ENCODE data around the gene PAQR7.

Gene PAQR7

DNA sequence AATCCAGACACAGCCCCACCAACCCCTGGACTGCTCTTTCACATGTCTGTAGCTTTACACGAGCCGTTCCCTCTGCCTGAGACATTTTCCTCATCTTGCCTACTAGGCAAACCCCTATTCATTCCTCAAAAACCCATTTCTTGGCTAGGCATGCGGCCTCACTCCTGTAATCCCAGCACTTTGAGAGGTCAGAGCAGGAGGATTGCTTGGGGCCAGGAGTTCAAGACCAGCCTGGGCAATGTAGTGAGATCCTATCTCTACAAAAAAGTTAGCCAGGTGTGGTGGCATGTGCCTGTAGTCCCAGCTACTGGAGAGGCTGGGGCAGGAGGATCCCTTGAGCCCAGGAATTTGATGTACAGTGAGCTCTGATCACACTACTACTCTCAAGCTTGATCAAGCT is 11.1 kb downstream of the PAQR7 start:
- H2AFZ ChIP-seq (ENCODE audit: low read length) = no peak overlapping the region
- H3K36me3 ChIP-seq (ENCODE audit: insufficient read depth, low read length) = no peaks in the 10 kb centered on the region; the same call in 1 of the 2 replicates
- no peak overlapping the region for H3K4me3 ChIP-seq (ENCODE audit: low read depth, low read length, poor library complexity, severe bottlenecking)
- H3K4me2 ChIP-seq (ENCODE audit: low read length) = no peak overlapping the region
- no peak overlapping the region for H3K9ac ChIP-seq (ENCODE audit: low read length)
- no peaks in the 10 kb centered on the region for H3K27me3 ChIP-seq (ENCODE audit: insufficient read depth, low read length)
- peaks cover 7% of the 10 kb centered on the region for H3K4me1 ChIP-seq (ENCODE audit: insufficient read depth, low read length, severe bottlenecking)
- no peaks in the 10 kb centered on the region for H3F3A ChIP-seq (ENCODE audit: insufficient read depth, low read length)
- no peaks in the 10 kb centered on the region for H4K20me1 ChIP-seq (ENCODE audit: insufficient read depth, low read length)
- no peaks in the 10 kb centered on the region for H3K79me2 ChIP-seq (ENCODE audit: insufficient read depth, low read length)
- TF ChIP-seq, protein P1, sequence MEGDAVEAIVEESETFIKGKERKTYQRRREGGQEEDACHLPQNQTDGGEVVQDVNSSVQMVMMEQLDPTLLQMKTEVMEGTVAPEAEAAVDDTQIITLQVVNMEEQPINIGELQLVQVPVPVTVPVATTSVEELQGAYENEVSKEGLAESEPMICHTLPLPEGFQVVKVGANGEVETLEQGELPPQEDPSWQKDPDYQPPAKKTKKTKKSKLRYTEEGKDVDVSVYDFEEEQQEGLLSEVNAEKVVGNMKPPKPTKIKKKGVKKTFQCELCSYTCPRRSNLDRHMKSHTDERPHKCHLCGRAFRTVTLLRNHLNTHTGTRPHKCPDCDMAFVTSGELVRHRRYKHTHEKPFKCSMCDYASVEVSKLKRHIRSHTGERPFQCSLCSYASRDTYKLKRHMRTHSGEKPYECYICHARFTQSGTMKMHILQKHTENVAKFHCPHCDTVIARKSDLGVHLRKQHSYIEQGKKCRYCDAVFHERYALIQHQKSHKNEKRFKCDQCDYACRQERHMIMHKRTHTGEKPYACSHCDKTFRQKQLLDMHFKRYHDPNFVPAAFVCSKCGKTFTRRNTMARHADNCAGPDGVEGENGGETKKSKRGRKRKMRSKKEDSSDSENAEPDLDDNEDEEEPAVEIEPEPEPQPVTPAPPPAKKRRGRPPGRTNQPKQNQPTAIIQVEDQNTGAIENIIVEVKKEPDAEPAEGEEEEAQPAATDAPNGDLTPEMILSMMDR (IDR thresholded peaks at IDR 0.05; ENCODE audit: low read length) = no peak
- no peak for TF ChIP-seq EZH2 (IDR thresholded peaks at IDR 0.05; ENCODE audit: borderline replicate concordance, low read length)
- H3K9me3 ChIP-seq (ENCODE audit: low read length) = no peaks in the 10 kb centered on the region
- H3K9me2 ChIP-seq (ENCODE audit: low read depth, low read length) = no peaks in the 10 kb centered on the region
- no peak overlapping the region for H3K27ac ChIP-seq (ENCODE audit: low read depth, low read length, poor library complexity, severe bottlenecking)

DNA sequence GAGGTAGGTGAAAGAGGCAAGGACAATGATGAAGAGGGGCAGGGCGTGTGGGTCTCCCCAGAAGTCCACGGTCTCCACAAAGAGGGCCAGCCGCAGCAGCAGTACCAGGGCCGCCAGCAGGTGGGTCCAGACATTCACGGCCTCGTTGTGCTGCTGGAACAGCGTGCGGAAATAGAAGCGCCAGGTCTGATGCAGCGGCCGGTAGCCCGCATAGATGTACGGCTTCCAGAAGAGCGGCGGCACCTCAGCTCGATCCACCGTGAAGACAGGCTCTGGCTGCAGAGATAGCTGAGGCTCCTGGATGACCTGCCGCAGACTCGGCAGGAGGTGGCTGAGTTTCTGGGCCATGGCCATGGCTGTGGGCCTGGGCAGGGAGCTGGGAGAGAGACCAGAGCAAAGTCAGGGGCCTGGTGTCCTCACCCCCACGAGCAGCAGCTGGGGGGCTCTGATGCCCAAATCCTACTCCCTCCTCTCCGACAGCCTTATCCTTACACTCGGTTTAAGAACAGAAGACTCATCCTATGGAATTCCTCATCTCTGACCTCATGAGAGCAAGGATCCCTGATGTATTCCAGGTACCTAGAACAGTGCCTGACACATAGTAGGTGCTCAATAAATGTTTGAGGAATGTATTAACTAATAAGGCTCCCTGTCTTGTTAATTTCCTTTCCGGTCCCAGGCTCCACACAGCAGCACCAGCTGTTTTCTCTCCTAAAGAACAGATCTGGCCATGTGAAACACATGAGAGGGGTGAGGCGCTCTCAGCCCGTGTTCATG is 11.8 kb downstream of the PAQR7 start:
- Histone ChIP-seq H3K4me2 (ENCODE audit: low read length) (no peak overlapping the region), H3K9ac (ENCODE audit: low read length) (no peak overlapping the region), H3K4me1 (ENCODE audit: insufficient read depth, low read length, severe bottlenecking) (peaks cover 7% of the 10 kb centered on the region), H3K9me3 (ENCODE audit: low read length) (no peaks in the 10 kb centered on the region), H3K79me2 (ENCODE audit: insufficient read depth, low read length) (peaks cover 3% of the 10 kb centered on the region; the same call in 1 of the 2 replicates), H4K20me1 (ENCODE audit: insufficient read depth, low read length) (no peaks in the 10 kb centered on the region), H3K27me3 (ENCODE audit: insufficient read depth, low read length) (no peaks in the 10 kb centered on the region), H3F3A (ENCODE audit: insufficient read depth, low read length) (no peaks in the 10 kb centered on the region), H3K27ac (ENCODE audit: low read depth, low read length, poor library complexity, severe bottlenecking) (no peak overlapping the region), H3K9me2 (ENCODE audit: low read depth, low read length) (no peaks in the 10 kb centered on the region), H3K36me3 (ENCODE audit: insufficient read depth, low read length) (no peaks in the 10 kb centered on the region; the same call in 1 of the 2 replicates), H3K4me3 (ENCODE audit: low read depth, low read length, poor library complexity, severe bottlenecking) (no peak overlapping the region), H2AFZ (ENCODE audit: low read length) (no peak overlapping the region)
- TF ChIP-seq, protein P1 (IDR thresholded peaks at IDR 0.05; ENCODE audit: low read length) = no peak
- TF ChIP-seq EZH2 (IDR thresholded peaks at IDR 0.05; ENCODE audit: borderline replicate concordance, low read length) = no peak

DNA sequence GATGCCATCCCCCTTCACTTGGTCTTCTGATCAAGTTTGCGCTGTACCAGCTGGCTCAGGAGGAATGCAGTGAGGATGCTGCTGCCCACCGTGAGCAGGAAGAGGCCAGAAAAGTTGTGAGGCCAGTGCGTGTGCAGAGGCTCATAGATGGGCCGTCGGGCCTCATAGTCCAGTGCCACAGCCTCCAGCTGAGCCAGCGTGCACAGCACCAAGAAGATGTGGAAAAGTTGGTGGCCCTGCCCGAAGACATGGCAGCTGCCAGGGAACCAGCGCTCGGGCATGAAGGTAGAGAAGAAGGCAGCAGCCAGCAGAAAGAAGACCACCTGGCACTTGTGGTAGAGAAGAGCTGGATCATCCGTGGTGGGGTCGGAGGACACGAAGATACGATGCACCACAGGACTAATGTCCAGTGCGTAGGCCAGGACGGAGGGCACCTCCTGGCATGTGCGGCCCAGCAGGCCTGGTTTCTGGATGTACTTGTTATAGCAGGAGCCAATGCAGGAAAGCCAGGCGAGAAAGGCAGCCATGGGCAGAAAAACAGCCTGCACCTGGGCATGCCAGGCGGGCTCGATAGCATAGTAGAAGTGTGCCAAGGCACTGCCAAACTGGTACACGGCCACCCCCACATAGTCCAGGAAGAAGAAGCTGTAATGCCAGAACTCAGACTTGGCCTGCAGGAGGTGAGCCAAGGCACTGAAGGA is 12.6 kb downstream of the PAQR7 start:
- Histone ChIP-seq H4K20me1 (ENCODE audit: insufficient read depth, low read length) (no peaks in the 10 kb centered on the region), H3K27ac (ENCODE audit: low read depth, low read length, poor library complexity, severe bottlenecking) (no peak overlapping the region), H3K79me2 (ENCODE audit: insufficient read depth, low read length) (peaks cover 10% of the 10 kb centered on the region), H3K36me3 (ENCODE audit: insufficient read depth, low read length) (no peaks in the 10 kb centered on the region; the same call in 1 of the 2 replicates), H3K4me3 (ENCODE audit: low read depth, low read length, poor library complexity, severe bottlenecking) (no peak overlapping the region), H3F3A (ENCODE audit: insufficient read depth, low read length) (no peaks in the 10 kb centered on the region), H3K9me3 (ENCODE audit: low read length) (no peaks in the 10 kb centered on the region), H3K27me3 (ENCODE audit: insufficient read depth, low read length) (no peaks in the 10 kb centered on the region), H3K4me2 (ENCODE audit: low read length) (no peak overlapping the region), H3K9me2 (ENCODE audit: low read depth, low read length) (no peaks in the 10 kb centered on the region), H3K4me1 (ENCODE audit: insufficient read depth, low read length, severe bottlenecking) (peaks cover 13% of the 10 kb centered on the region), H3K9ac (ENCODE audit: low read length) (no peak overlapping the region), H2AFZ (ENCODE audit: low read length) (no peak overlapping the region)
- TF ChIP-seq, protein P1 (IDR thresholded peaks at IDR 0.05; ENCODE audit: low read length) = no peak

Measured in OCI-LY1 (cell line).